GM21360 (cell line): ENCODE results near the gene HIGD1A.

ENCODE experiments used
- ATAC-seq: cut with Tn5 transposase; IDR thresholded peaks from one replicate; pipeline ENCODE4 v1.9.1; 2021; ENCODE audit warnings: mild to moderate bottlenecking, moderate library complexity; ENCODE audit not compliant: unreplicated experiment

HIGD1A gene

DNA sequence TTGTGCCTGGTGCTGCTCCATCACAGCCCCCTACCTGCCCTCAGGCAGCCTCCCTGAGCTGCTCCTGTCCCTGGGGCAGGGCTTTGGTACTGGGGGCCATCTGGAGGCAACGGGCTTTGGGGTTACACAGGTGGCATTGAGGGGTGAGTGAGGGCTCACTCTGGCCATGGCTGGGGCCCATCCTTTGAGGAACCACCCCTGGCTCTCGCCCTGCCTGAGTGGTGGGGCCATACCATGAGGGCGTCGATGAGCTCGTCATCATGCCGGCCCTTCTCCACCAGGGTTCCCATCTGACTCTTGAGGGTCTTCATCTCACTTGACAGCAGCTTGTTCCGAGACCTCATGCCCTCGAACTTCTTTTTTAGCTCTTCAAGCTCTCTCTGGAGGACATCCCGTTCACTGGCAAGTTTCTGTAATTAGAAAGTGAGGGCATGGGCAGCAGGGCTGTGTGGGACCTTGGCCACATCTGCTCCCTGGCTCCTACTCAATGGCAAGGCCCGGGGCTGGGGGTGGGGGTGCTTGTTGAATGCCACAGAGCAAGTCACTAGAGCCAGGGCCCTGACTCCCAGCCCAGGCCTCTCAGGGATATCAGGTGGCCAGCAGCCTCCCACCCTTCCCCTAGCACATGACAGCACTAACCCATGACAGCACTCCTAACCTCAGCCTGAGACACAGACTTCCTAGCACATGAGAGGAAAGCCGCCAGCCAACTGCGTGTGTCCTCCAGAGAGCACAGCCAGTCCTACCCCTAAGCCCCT, 64.7 kb downstream of the HIGD1A start:
- no peak for ATAC-seq

DNA sequence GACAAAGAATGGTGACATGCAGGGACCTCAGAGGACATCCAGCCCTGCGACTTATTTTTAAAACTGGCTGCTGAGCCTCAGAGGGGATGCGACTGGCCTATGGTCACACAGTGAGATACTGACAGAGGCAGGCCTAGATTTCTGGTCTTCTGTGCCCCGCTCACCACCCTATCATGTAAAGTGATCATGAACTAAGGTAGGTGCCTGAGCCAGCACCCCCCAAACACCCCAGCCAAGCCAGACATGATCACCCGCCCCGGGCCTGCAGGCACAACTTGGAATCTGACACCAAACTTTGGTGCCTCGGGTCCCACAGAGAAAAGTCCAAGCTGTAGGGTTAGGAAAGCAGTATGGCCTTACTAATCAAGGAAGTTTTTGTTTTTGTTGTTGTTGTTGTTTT, 67.8 kb downstream of the HIGD1A start:
- no peak for ATAC-seq

- ATAC-seq, result no peak
Measured at GRCh38 chr3:42736081-42736480, 68.2 kb downstream of the HIGD1A start.

DNA sequence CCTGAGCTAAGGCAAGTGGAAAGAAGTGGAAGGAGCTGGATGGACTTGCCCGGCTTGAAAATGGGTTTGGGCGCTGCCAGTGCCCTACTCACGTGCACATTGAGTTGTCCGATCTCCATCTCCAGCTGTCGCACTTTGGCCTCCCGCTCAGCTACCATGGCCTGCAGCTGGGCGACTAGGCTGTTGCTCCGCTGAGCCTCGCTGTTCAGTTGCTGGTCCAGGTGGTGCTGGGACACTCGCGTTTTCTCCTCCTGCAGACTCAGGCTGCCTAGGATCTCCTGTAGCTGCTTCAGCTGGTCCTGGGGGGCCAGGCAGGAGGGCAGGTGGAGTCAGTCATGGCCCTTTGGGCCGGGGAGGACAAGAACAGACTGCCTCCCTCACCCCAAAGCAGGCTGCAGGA, 68.7 kb downstream of the HIGD1A start:
- ATAC-seq, result no peak

DNA sequence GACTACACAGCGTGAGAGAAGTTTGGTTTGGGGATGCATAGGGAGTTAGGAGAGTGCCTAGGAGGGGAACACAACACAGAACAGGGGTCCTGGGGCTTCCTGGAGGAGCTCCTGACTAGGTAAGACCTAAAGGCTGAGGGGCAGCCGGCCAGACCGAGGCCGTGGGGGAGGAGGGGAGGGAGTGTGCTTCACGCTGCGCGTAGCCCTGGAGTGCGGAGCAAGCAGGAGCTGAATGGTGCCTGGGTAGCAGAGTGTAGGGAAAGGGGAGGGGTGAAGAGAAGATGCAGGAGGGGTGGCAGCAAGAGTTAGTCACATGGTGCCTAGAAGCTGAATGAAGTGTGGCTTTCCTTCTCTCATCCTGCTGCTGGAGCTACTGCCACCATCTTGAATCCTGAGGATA, 69.3 kb downstream of the HIGD1A start:
- ATAC-seq, result no peak

DNA sequence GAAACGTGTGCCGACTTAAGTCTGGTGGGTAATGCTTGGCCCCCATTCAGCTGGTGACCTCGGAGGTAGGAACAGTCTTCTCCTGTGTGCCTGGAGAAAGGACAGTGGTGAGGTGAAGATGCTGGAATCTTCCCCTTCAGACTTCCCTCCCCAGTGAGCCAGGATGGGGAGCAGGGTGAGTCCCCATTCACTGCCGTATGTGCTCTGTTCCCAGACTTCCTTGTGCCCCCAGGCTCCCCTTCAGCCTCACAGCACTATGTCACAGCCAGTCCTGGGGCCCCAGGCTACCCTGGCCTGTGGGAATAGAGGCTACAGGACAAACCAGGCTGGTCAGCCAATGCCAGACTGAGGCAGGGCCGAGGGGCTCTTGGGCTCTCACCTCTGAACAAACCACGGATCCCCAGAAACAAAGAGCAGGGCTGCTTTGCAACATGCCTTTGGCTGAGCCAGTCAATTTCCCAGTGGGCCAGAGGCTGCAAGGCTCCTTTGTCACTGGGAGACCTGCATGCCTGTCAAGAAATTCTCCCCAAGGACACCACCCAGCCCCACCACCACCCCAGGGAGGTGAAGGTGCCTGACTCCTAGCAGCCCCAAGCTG, 69.9 kb downstream of the HIGD1A start:
- ATAC-seq, result no peak

- no peak for ATAC-seq
Measured at GRCh38 chr3:42733501-42734262, 70.6 kb downstream of the HIGD1A start.
